H4 (cell line): ENCODE data around the gene FAXC. TPM values are rescaled to one million over a fixed set of nuclear protein-coding genes. Genes with fewer than 3 reads are reported as not detected.

Experiments used
- DNase-seq: peaks from one replicate; pipeline ENCODE4 v3.0.0-alpha.2; 2015; ENCODE audit warnings: low spot score
- total RNA-seq: library from RNA; depleted of rRNA; stranded (reverse); fragments of >200 nt; shearing (Covaris generic); gene quantifications from 2 replicates; pipeline ENCODE4 v1.2.3, GENCODE V29; 2014; rRNA removed

FAXC gene
- 6.0 and 13.0 TPM in 2 replicates for total RNA-seq

- DNase-seq, result peak; percentile 12
Measured at GRCh38 chr6:99349171-99350141, at the start of gene FAXC. TSS of gene FAXC (minus strand) at chr6:99349674. CDS start at chr6:99349372, 302 bp downstream.

- DNase-seq, result no peak
Measured at GRCh38 chr6:99397287-99397686, 47.8 kb upstream of the FAXC start.

GRCh38 chr6:99393698-99394531 is 44.4 kb upstream of the FAXC start, which contains the start of gene COQ3:
TSS of gene COQ3 (minus strand) at chr6:99394195. CDS start at chr6:99394179, 16 bp downstream.
- peak; percentile 47 for DNase-seq

GRCh38 chr6:99393366-99393697 is 43.9 kb upstream of the FAXC start:
- no peak for DNase-seq

- no peak for DNase-seq
Measured at GRCh38 chr6:99390896-99391295, 41.4 kb upstream of the FAXC start.

GRCh38 chr6:99384507-99384906 is 35.0 kb upstream of the FAXC start:
- no peak for DNase-seq

- DNase-seq, result no peak
Measured at GRCh38 chr6:99378636-99379035, 29.2 kb upstream of the FAXC start.

GRCh38 chr6:99369533-99369932 is 20.1 kb upstream of the FAXC start:
- DNase-seq, result no peak

GRCh38 chr6:99366852-99367251 is 17.4 kb upstream of the FAXC start:
- DNase-seq, result no peak

GRCh38 chr6:99364026-99364425 is 14.6 kb upstream of the FAXC start:
- no peak for DNase-seq

GRCh38 chr6:99362678-99363268 is 13.3 kb upstream of the FAXC start:
- no peak for DNase-seq

- no peak for DNase-seq
Measured at GRCh38 chr6:99359800-99360199, 10.3 kb upstream of the FAXC start.

GRCh38 chr6:99356641-99357040 is 7.2 kb upstream of the FAXC start:
- DNase-seq, result no peak

- no peak for DNase-seq
Measured at GRCh38 chr6:99354983-99355382, 5.5 kb upstream of the FAXC start.

- no peak for DNase-seq
Measured at GRCh38 chr6:99353126-99353525, 3.7 kb upstream of the FAXC start.

- no peak for DNase-seq
Measured at GRCh38 chr6:99350573-99350972, 1.1 kb upstream of the FAXC start.

- DNase-seq, result peak; percentile 33
Measured at GRCh38 chr6:99348288-99349170, 945 bp downstream of the FAXC start.

GRCh38 chr6:99347804-99348203 is 1.7 kb downstream of the FAXC start:
- no peak for DNase-seq

GRCh38 chr6:99346595-99346994 is 2.9 kb downstream of the FAXC start:
- no peak for DNase-seq

- no peak for DNase-seq
Measured at GRCh38 chr6:99345164-99345563, 4.3 kb downstream of the FAXC start.

- DNase-seq, result peak; percentile 64
Measured at GRCh38 chr6:99344289-99344688, 5.2 kb downstream of the FAXC start.
